ENCODE data around the gene ENDOD1.

The ENDOD1 gene

DNA sequence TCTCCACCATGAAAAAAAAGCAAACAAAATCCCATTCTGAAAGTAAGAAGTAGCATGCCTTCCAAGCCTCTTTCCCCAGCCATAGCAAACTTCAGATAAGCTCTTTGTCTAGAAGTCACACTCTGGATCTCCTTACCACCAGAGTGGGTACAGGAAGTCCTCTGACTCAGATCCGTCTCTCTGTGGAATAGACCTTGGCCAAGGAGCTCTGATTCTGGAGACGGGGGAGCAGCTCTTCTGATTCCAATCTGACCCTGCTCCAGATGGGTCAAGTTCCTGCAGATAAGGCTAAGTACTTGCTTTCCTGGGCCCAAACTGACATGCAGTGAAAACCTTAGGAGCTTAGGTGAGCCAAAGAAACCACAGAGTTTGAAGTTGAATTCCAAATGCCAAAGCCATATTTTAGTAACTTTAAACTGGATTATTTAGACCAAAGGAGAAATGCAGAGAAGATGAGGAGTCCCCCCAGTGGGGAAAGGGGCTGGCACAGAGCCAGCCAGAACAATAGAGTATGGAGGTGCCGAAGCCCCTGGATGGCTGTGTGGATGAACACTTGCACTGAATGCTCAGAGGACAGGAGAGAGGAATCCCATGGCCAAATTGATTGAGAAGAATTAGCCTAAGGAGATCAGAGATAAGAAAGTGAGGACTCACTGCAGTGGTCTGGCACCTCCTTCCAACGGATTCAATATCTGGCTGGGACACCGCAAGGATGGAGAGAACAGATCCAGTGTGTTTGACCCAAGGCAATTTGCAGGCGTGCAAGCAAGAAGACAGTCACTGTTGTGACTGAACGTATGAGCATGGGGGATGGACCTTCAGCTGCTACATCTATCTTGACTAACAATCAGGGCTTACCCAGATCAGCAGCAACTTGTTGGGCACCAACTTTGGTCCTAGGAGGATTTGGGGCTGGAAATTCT is 54.9 kb downstream of the ENDOD1 start:
- no peak for DNase-seq

DNA sequence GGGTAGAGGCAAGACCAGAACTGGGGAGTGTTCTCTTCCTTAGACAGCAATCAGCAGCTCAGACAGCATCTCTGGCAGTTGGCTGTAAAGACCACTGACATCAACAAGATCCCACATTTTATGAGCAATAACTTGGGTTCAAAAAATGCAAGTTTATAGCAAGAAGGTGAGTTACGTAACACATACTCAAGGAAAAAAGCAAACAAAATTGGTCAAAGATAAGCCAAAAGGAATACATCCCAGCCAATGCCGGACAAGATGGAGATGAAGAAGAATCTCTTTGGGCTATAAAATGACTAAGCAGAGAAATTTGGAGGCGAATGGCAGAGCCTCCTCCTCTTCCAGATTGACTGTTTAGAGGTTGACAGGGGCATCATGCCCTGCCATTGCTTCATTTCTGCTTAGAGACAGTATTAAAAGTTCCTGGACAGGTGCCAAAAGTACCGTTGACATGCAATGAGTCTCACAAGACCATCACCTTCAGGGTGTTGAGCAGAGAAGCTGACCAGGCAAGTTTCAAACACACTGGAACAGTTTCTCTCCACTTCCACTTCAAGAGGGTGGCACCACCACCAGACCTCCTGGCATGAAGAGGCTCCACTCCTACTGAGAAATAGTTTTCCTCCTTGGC is 55.9 kb downstream of the ENDOD1 start:
- no peak for DNase-seq

- DNase-seq = no peak
Observed at GRCh38 chr11:95147364-95147905, 57.8 kb downstream of the ENDOD1 start.

GRCh38 chr11:95148406-95148805 is 58.8 kb downstream of the ENDOD1 start:
- no peak for DNase-seq

DNA sequence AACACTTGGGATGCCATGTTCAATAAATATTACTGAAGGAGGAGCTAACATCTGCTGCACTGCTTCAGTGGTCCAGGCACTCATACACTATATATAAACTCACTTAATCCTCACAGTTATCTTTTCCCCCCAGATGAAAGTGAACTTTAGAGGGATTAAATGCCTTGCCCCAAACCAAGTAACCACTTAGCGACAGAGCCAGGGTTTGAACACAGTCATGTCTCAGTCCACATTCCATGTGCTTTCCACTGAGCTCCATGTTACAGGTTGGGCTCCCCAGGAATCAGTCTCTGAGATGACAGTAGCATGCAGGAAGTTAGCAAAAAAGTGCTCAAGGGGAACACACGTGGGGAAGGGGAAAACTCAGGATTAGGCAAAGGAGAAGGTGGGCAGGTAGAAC is 59.3 kb downstream of the ENDOD1 start:
- DNase-seq = no peak

DNA sequence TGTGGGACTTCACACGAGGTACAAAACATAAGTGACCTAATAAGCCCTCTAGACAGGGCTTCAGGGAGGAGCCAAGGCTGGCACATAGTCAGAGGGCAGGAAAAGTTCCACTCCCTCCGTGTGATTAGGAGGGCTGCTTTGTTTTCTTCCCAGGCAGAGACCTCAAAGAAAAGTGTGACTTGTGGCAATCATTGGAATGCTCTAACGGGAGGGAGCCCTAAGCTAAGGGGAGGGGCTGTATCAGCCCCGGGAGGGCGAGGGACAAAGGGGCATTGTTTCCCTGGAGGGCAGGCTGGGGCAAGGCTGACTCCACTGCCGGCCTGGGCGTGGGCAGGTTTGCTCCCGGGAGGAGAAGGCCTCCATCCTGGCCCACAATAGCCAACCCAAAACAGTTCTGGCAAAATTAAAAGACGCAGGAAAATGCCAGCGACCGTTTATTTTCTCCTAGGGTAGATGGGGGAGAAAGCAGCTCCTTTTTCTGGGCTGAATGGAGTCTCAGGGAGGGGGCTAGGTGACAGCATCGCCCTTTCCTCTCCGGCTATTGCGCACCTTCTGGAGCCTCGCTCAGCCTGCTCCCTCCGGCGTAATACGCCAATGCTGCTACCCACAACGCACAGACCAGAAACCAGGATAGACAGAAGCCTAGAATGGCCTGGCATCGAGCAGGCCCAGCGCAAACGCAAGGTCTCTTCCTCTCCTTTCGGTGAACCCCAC is 60.2 kb downstream of the ENDOD1 start:
- no peak for DNase-seq

GRCh38 chr11:95150956-95151684 is 61.5 kb downstream of the ENDOD1 start:
- DNase-seq = no peak

DNA sequence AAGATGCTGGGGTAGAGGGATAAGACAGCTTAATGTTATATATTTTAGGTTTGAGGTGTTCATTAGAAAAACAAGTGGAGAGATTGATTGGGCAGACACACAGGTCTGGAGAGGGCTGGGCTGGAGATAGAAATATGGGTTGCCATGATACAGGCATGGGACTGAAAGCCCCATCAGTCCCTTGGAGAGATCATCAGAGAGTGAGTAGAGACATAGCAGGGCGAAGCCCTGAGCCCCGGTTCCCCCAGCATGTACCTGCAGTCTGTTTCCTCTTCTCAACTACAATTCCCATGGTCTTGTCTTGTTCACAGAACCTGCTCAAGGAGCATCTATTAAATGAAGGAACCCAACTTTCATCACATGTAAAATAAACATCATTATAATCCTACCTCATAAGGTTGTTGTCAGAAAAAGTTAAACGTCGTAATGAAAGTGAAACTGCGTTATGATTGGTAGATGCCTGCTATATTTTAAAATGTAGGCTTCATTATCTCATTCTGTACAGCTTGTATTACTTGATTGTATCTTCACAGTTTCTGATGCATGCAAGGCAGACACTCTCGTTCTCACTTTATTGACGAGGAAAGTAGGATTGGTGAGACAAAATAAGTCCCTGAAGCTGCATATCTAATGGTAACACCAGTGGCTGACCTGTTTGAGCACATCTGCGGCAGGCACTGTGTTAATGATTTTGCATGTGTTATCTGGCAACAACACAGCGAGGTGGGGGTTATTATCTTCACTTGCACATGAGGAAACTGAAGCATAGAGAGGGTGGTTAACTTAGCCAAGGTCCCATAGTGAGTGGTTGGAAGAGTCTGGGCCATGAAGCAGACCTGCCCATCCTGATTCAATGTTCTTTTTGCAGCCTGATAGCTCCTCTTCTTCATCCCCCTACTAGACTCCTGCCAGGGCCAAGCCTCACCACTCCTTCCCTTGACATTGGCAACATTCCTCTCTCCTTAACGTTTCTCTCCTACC is 63.5 kb downstream of the ENDOD1 start:
- DNase-seq = no peak

DNA sequence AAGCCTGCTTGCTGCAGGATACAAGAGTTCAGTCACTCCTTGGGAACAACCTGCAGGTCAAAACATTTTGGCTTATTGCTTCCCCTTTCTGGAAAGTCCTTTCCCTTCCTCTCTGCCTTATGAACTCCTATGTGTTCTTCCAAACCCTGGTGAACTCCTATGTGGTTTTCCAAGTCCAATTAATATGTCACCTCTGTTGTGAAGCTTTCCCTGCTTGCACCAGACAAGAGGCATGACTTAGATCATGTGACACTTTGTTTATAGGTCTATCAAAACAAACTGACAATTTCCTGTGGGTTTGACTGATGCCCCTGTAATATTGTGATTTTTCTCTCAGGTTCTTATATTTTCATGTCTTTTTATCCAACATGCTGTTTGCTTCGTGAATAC is 64.2 kb downstream of the ENDOD1 start:
- DNase-seq = no peak

DNA sequence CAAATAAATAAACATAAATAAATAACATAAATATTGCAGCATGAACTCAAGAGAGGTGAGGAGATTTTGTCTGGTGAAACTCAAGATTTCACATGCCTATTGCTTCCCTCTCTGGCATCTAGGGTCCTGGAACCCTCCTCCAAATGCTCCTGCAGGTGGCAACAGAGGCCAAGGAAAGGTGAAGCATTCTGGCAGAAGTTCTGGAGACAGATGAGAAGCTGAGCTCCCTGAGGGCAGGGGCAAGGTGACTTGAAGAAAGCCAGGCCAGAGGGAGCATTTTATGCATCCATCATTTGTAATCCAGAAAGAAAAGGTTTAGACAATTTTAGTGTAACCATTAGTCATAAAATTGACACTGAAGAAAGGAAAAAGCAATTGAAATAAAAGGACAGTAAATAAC is 64.9 kb downstream of the ENDOD1 start:
- DNase-seq = no peak

GRCh38 chr11:95155385-95155784 is 65.7 kb downstream of the ENDOD1 start:
- DNase-seq = no peak

DNA sequence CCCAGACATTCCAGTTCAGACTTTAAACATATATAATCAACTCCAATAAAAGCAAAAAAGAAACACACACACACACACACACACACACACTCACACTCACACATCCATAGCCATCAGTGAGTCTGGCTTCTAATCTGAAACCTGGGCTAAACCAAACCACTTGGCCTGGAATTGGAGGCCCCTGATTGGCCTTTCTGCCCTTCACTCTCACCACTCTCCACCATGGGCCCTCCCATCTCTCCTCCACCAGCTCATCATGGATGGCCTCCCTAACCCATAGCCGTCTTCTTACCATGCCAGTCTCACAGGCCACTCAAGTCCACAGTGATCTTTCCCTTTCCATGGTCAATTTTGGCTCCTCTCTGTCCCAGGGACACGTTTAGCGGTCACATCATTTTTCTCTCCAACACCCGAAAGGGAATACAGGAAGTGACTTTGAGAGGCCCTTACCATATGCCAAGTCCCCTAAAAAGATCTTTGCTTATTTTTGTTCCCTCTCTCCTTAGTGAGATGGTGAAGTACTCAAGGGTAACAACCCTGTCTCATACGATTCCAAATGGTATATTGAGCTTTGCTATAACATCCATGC is 66.6 kb downstream of the ENDOD1 start:
- no peak for DNase-seq

GRCh38 chr11:95156916-95157541 is 67.4 kb downstream of the ENDOD1 start:
- DNase-seq = no peak

DNA sequence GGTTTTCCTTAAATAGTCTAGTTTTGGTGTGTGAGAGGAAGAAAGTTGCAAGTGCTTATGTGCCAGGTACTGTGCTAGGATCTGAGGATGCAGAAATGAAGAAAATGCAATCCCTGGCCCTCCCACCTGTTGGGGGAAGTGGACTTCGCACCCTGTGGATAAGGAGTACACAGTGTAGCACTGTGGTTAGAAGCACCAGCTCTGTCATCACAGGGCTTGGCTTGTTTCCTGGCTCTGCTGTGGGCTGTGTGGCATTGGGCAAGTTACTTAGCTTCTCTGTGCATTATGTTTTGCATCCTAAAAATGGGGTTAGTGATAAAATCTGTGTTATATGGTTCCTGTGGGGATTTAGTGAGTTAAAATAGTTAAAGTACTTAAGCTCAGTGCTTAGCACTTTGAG is 68.2 kb downstream of the ENDOD1 start:
- no peak for DNase-seq

DNA sequence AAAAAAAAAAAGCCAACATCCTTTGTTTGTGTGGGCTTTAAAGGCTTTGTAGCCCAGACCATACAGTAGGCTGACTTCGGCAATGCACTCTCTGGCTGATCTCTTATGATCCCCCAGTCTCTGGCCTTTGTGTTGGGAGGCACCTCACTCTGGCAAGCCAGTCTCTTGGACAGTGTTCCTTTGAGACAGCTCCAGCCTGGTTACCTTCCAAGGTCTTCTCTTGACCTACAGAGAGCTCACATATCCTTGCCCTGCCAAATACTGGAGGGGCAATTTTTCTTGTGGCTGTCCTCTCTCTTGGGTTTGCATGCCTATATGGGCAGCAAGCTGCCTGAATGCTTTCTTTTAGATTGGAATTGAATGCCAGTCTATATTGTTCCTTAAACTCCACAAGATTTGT is 71.6 kb downstream of the ENDOD1 start:
- DNase-seq = no peak

- DNase-seq = no peak
Observed at GRCh38 chr11:95163106-95163505, 73.5 kb downstream of the ENDOD1 start.

GRCh38 chr11:95165638-95166037 is 76.0 kb downstream of the ENDOD1 start:
- no peak for DNase-seq

DNA sequence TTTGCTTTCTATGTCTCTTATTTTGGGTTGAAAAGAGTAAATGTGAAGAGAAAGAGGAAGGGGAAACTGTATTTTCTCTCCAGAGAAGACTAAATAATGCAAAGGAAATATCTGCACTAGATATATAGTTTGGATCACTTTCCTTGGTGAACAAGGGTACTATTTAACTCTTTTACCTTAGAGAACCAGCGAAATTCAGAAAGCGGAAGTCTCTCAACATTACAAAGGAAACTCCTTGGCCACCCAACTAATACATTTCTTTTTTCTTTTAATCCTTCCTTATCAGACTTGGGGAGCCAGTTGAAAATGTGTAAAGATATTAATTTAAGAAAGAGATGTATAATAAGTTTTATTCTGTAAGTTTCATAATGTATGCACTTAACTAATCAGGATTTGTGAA is 77.1 kb downstream of the ENDOD1 start:
- DNase-seq = no peak

- no peak for DNase-seq
Observed at GRCh38 chr11:95170294-95170693, 80.6 kb downstream of the ENDOD1 start.

- no peak for DNase-seq
Observed at GRCh38 chr11:95175818-95176380, 86.3 kb downstream of the ENDOD1 start.
